ENCODE results near the gene PP2D1. TPM values are rescaled to one million over a fixed set of nuclear protein-coding genes. Genes with fewer than 3 reads are reported as not detected.
"Not testable (repeated sequence)": the region's sequence is repeated elsewhere in the genome, so short reads cannot be mapped to it uniquely, and the experiment has no call there.

Gene PP2D1, protein sequence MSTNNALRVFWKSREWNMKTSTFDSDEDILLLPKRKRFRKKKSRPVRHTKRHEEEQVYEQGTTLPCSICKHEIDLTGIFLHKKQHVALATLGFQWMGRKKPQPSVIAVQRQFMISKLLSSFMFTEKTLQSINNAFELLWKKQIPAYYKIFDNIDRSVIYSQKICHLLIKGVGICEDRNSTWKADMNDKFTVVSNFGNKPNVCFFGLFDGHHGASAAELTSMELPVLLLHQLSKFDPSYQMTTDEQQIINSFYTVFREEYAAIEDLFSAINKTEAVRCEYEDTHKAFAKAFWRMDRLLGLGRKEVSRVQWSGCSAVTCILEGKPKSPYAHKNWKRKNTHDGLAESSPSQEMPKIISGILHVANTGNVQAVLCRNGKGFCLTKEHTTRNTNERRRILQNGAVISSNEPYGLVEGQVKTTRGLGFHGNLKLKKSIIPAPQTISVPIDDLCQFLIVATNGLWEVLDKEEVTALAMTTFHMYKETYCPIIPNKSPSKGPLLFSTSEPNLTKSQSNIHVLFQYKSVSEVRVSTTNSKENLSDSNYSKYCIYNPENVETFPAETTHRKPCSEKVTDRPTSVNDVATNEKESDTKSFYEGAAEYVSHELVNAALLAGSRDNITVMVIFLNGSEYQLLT
- total RNA-seq (2014; rRNA removed; shearing (Covaris generic)): not detected in 2 replicates

DNA sequence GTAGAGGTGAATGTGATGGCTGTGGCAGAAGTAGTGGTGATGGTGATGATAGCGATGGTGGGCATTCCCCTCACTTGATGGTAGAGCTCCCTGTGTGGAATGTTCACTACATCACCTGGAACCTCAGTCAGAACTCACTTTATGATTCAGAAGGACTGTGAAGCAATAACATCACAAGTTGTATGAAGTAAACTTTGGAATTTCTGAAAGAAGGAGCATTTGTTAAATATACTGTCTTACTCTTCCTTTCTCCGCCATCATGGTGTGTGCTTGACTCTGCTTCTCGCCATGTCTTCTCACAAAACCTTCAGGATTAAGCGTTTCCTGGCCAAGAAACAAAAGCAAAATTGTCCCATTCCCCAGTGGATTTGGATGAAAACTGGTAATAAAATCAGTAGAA, at the start of gene PP2D1:
PP2D1 (minus strand) TSS at position 101 of the 400 bp plus-strand sequence. CDS start 192 bp downstream, outside the sequence.
- no peak for DNase-seq (ENCODE audit: low spot score)

GRCh38 chr3:20060974-20061685, 49.1 kb upstream of the PP2D1 start:
- no peak for DNase-seq (ENCODE audit: low spot score)

DNA sequence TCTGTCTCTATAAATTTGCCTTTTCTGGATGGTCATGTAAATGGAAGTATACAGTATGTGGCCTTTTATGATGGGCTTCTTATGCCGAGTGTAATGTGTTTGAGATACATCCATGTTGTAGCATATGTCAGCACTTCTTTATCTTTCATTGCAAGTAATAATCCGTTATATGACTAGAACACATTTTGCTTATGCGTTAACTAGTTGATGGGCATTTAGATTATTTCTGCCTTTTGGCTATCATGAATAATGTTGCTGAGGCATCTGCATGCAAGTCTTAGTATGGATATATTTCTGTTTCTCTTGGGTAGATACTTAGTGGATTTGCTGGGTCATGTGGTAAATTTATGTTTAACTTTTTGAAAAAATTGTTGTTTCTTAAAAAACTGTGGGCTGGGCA, 47.9 kb upstream of the PP2D1 start:
- DNase-seq (ENCODE audit: low spot score): no peak

GRCh38 chr3:20057612-20058180, 45.6 kb upstream of the PP2D1 start:
- DNase-seq (ENCODE audit: low spot score): no peak

- DNase-seq (ENCODE audit: low spot score): no peak
Observed at GRCh38 chr3:20056725-20057611, 44.9 kb upstream of the PP2D1 start.

- no peak for DNase-seq (ENCODE audit: low spot score)
Observed at GRCh38 chr3:20055842-20056241, 43.8 kb upstream of the PP2D1 start.

- no peak for DNase-seq (ENCODE audit: low spot score)
Observed at GRCh38 chr3:20055020-20055775, 43.1 kb upstream of the PP2D1 start.

GRCh38 chr3:20054549-20054987, 42.5 kb upstream of the PP2D1 start:
- DNase-seq (ENCODE audit: low spot score): peak; percentile 46

- DNase-seq (ENCODE audit: low spot score): no peak
Observed at GRCh38 chr3:20052851-20053250, 40.8 kb upstream of the PP2D1 start.

DNA sequence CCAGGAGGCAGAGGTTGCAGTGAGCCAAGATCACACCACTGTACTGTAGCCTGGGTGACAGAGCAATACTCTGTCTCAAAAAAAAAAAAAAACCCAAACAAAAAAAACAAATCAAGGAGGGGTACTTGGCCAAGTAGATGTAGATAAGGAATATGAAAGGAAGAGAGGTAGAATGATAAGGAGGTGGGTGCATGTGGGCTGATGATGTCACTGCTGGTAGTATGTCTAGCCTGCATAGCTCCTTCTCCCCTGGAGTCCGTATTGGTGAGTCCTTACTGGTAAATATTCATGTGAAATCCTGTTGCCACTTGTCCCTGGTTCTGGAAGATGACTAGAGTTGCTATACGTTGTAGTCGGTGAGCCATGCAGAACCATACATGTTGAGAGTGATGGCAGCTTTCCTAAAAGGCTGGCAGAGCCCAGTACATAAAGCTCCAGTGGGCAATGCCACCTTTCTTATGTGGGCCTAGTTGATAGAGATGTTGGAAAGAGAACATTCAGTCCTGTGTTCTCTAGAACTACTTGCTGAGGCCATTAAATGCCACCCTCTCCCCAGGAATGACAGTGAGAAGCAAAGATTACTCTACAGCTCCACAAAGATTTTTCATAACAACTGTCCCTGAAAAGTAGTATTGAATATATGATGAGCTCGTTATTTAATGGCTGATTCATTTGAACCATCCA, 39.2 kb upstream of the PP2D1 start:
- DNase-seq (ENCODE audit: low spot score): no peak

DNA sequence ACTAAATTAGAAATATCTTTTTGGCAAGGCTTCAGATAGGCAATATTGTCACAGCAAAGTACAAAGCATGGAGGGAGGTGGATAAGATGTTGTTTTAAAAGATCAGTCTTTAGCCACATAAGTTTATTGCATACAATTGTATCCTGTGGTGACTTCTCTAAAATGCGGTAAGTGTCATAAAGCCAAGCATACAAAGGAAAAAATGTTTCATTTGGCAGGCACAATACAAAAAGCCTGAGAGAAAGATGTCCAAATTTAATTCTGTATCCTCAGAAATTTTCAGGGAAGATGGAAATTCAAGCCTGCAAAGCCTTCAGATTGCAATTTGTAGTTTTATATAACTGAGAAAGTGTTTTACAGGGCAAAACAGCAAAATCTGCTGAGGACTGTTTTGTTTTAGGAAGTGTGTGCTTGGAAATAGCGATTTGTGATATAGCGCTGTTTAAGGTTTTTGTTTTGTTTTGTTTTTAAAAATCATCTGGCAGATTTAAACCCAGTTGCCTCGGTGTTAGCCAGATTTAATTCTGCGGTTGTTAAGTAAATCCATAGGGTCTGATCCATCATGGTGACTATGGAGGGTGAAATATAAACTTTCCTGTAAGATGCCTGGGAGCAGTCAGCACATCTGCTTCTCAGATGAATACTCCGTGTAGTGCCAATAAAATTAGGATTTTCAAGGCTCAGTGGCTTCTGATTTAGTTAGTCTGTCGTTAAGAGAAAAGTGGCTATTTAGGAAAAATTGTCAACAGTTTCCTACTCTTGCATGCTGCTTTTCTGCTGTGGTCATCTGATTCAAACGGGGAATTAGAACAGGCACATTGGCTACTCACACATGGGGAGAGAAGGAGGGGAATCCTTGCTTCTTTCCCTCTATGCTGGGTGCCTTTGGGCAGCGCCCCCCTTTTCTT, 36.2 kb upstream of the PP2D1 start:
- no peak for DNase-seq (ENCODE audit: low spot score)

- DNase-seq (ENCODE audit: low spot score): no peak
Observed at GRCh38 chr3:20047341-20047779, 35.3 kb upstream of the PP2D1 start.

- DNase-seq (ENCODE audit: low spot score): no peak
Observed at GRCh38 chr3:20046556-20046955, 34.5 kb upstream of the PP2D1 start.

DNA sequence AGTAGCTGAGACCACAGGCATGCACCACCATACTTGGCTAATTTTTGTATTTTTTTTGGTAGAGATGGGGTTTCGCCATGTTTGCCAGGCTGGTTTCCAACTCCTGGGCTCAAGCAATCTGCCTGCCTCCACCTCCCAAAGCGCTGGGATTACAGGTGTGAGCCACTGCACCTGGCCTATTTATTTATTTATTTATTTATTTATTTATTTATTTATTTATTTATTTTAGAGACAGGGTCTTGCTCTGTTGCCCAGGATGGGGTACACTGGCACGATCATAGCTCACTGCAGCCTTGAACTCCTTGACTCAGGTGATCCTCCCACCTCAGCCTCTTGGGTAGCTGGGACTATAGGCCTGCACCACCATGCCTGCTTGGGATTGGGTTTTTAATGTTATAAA, 33.1 kb upstream of the PP2D1 start:
- DNase-seq (ENCODE audit: low spot score): not testable (repeated sequence)

DNA sequence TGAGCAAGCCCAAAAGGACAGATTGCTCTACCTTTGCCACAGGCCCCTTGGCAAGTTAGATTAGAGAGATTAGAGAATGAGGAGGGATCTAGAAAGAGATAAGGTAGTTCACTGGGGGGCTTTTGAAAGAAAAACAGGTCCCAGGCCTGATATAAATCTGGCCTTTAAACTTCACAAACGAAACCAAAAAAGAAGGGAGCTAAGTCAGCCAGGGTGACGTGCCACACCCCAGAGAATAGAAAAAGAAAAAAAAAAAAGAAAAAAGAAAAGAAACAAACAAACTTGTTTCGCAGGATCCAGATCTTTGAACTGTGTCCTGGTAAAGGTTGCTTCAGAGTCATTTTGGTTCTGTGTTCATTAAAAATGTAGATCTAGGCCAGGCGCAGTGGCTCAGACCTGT, 31.8 kb upstream of the PP2D1 start:
- DNase-seq (ENCODE audit: low spot score): no peak

DNA sequence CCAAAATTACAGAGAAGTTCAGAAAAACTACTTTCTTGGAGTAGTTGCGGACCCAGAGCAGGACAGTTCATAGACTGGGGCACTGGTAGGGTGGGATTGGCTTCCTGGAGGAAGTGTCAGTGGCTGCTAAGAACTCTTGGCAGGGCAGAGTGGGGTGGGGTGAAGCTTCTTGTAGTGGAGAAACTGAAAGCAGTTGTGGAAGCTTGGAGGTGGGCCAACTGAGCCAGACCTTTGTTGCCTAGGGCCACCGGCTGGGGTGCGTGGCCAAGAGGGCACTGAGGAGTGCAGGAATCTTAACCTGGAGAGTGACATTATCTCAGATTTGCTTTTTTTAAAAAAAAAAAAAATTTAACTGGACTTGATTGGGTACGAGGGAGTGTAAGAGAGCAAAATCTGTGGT, 31.3 kb upstream of the PP2D1 start:
- peak; percentile 13 for DNase-seq (ENCODE audit: low spot score)

DNA sequence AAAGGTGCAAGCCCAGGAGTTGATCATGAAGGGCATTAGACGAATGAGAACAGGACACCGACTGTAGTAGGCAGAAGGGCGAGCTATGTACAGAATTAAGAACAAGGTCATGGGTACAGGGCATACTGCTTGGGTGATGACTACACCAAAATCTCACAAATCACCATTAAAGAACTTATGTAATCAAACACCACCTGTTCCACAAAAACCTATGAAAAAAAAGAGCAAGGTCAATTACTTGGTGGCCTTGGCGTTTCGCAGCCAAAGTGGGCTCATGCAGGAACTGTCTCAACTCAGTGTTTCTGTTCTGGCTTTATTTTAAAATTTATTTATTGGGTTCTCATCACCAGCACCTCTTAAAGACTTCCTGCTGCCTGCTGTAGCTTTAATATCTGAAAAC, 30.3 kb upstream of the PP2D1 start:
- DNase-seq (ENCODE audit: low spot score): no peak

- peak; percentile 32 for DNase-seq (ENCODE audit: low spot score)
Observed at GRCh38 chr3:20041197-20041780, 29.2 kb upstream of the PP2D1 start.

Data from H4 (cell line).